WTC11 (cell line): Measurements from ENCODE around the gene LTB. TPM values are rescaled to one million over a fixed set of nuclear protein-coding genes. Genes with fewer than 3 reads are reported as not detected.

Experiments used
- ATAC-seq: fragments of 200-7000 bp; cut with Tn5 transposase; 2 replicates; pipeline ENCODE4 v1.10.0; 2021; ENCODE audit warnings: mild to moderate bottlenecking, moderate library complexity
- CTCF ChIA-PET: fragments of 300-600 bp; sonication (Branson Sonifier 250); formaldehyde crosslinking; loops from one replicate; lab custom pipeline; 2021; ENCODE audit warnings: antibody characterized with exemption; lab: Charles Lee
- POLR2A ChIA-PET: fragments of 350-600 bp; sonication (Branson Sonifier 250); formaldehyde crosslinking; loops from one replicate; lab custom pipeline; 2021; ENCODE audit warnings: antibody characterized with exemption; lab: Charles Lee
- DNase-seq: peaks from one replicate; pipeline ENCODE4 v3.0.0; 2021; ENCODE audit warnings: low spot score
- H3K27ac Mint-ChIP-seq: 2 replicates; pipeline ENCODE4 v1.8.0; 2021; ENCODE audit warnings: mixed read lengths
- H3K27me3 Mint-ChIP-seq: 2 replicates; pipeline ENCODE4 v1.8.0; 2021; ENCODE audit warnings: low read depth, mild to moderate bottlenecking, moderate library complexity, mixed read lengths
- H3K36me3 Mint-ChIP-seq: 2 replicates; pipeline ENCODE4 v1.8.0; 2021; ENCODE audit warnings: mixed read lengths
- H3K4me1 Mint-ChIP-seq: 2 replicates; pipeline ENCODE4 v1.8.0; 2022; ENCODE audit warnings: mixed read lengths
- H3K4me3 Mint-ChIP-seq: 2 replicates; pipeline ENCODE4 v1.8.0; 2021; ENCODE audit warnings: mild to moderate bottlenecking, moderate library complexity, mixed read lengths
- H3K9me3 Mint-ChIP-seq: 2 replicates; pipeline ENCODE4 v1.8.0; 2021; ENCODE audit warnings: mixed read lengths
- AFF4 ChIP-seq: sonication (generic); formaldehyde crosslinking; IDR thresholded peaks from 2 replicates; pipeline ENCODE4 v1.8.1; 2023; ENCODE audit warnings: mild to moderate bottlenecking, missing genetic modification reagents, borderline replicate concordance
- ATF1 ChIP-seq: sonication (generic); formaldehyde crosslinking; IDR thresholded peaks from 2 replicates; pipeline ENCODE4 v1.8.1; 2023; ENCODE audit warnings: mild to moderate bottlenecking, moderate library complexity, missing genetic modification reagents
- ELF4 ChIP-seq: sonication (generic); formaldehyde crosslinking; IDR thresholded peaks from 2 replicates; pipeline ENCODE4 v1.8.1; 2022; ENCODE audit warnings: low read depth, mild to moderate bottlenecking, moderate library complexity, missing genetic modification reagents
- EMX1 ChIP-seq: fragments of 250-450 bp; sonication (Bioruptor Pico); IDR thresholded peaks from 2 replicates; pipeline ENCODE4 v1.8.0; 2021; ENCODE audit warnings: mild to moderate bottlenecking
- ETV6 ChIP-seq: sonication (generic); formaldehyde crosslinking; IDR thresholded peaks from 2 replicates; pipeline ENCODE4 v1.8.1; 2022; ENCODE audit warnings: mild to moderate bottlenecking, missing genetic modification reagents
- JUN ChIP-seq: sonication (generic); formaldehyde crosslinking; IDR thresholded peaks from 2 replicates; pipeline ENCODE4 v1.8.0; 2023; ENCODE audit warnings: mild to moderate bottlenecking, missing genetic modification reagents
- MXD4 ChIP-seq: fragments of 250-450 bp; sonication (Bioruptor Pico); IDR thresholded peaks from 2 replicates; pipeline ENCODE4 v1.8.0; 2021; ENCODE audit warnings: mild to moderate bottlenecking, moderate library complexity, borderline replicate concordance
- TCF7 ChIP-seq: sonication (generic); formaldehyde crosslinking; IDR thresholded peaks from 2 replicates; pipeline ENCODE4 v1.8.0; 2022; ENCODE audit warnings: mild to moderate bottlenecking, low read depth, missing genetic modification reagents, moderate library complexity
- TEAD1 ChIP-seq: sonication (generic); formaldehyde crosslinking; IDR thresholded peaks from 2 replicates; pipeline ENCODE4 v1.8.0; 2022; ENCODE audit warnings: mild to moderate bottlenecking, missing genetic modification reagents
- ZNF121 ChIP-seq: sonication (generic); formaldehyde crosslinking; IDR thresholded peaks from 2 replicates; pipeline ENCODE4 v1.8.0; 2023; ENCODE audit warnings: missing genetic modification reagents
- ZNF281 ChIP-seq: sonication (generic); formaldehyde crosslinking; IDR thresholded peaks from 2 replicates; pipeline ENCODE4 v1.8.0; 2023; ENCODE audit warnings: mild to moderate bottlenecking, missing genetic modification reagents
- ZNF423 ChIP-seq: fragments of 250-450 bp; sonication (Bioruptor Pico); IDR thresholded peaks from 2 replicates; pipeline ENCODE4 v2.1.2; 2022; ENCODE audit warnings: mild to moderate bottlenecking, moderate library complexity
- total RNA-seq: library from RNA; stranded (reverse); gene quantifications from 3 replicates; pipeline ENCODE4 v1.2.3, GENCODE V29; 2021
- TF ChIP-seq, protein P1 (sequence below): sonication (generic); formaldehyde crosslinking; IDR thresholded peaks from 2 replicates; pipeline ENCODE4 v1.8.1; 2023; ENCODE audit warnings: mild to moderate bottlenecking, moderate library complexity, missing genetic modification reagents
- TF ChIP-seq, protein P2 (sequence below): fragments of 200-600 bp; IDR thresholded peaks from 2 replicates; pipeline ENCODE4 v1.8.0; 2022; ENCODE audit warnings: antibody characterized with exemption
- TF ChIP-seq, protein P3 (sequence below): sonication (generic); formaldehyde crosslinking; IDR thresholded peaks from 2 replicates; pipeline ENCODE4 v1.8.1; 2022; ENCODE audit warnings: mild to moderate bottlenecking, moderate library complexity, missing genetic modification reagents

The LTB gene
- total RNA-seq, 1 experiment from 2014 or later: 1.3 TPM

- H3K4me1 Mint-ChIP-seq: peaks cover 41% of the 10 kb centered on the region
- ChIA-PET CTCF (interaction anchor here (4.8 kb wide), 1 partner anchor 55 kb away, joined by 23 read pairs; no protein-coding TSS in a partner anchor), POLR2A (no interaction called here)
- H3K27me3 Mint-ChIP-seq: no peaks in the 10 kb centered on the region
- DNase-seq: no peak
- no peak overlapping the region for H3K4me3 Mint-ChIP-seq
- TF ChIP-seq, protein P1, sequence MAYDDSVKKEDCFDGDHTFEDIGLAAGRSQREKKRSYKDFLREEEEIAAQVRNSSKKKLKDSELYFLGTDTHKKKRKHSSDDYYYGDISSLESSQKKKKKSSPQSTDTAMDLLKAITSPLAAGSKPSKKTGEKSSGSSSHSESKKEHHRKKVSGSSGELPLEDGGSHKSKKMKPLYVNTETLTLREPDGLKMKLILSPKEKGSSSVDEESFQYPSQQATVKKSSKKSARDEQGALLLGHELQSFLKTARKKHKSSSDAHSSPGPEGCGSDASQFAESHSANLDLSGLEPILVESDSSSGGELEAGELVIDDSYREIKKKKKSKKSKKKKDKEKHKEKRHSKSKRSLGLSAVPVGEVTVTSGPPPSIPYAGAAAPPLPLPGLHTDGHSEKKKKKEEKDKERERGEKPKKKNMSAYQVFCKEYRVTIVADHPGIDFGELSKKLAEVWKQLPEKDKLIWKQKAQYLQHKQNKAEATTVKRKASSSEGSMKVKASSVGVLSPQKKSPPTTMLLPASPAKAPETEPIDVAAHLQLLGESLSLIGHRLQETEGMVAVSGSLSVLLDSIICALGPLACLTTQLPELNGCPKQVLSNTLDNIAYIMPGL (CRISPR knock-in tag): no peak
- TF ChIP-seq MXD4: no peak
- no peak for TF ChIP-seq ZNF423
- TF ChIP-seq ATF1 (CRISPR knock-in tag): no peak
- no peak for TF ChIP-seq ETV6 (CRISPR knock-in tag)
- TF ChIP-seq, protein P2, sequence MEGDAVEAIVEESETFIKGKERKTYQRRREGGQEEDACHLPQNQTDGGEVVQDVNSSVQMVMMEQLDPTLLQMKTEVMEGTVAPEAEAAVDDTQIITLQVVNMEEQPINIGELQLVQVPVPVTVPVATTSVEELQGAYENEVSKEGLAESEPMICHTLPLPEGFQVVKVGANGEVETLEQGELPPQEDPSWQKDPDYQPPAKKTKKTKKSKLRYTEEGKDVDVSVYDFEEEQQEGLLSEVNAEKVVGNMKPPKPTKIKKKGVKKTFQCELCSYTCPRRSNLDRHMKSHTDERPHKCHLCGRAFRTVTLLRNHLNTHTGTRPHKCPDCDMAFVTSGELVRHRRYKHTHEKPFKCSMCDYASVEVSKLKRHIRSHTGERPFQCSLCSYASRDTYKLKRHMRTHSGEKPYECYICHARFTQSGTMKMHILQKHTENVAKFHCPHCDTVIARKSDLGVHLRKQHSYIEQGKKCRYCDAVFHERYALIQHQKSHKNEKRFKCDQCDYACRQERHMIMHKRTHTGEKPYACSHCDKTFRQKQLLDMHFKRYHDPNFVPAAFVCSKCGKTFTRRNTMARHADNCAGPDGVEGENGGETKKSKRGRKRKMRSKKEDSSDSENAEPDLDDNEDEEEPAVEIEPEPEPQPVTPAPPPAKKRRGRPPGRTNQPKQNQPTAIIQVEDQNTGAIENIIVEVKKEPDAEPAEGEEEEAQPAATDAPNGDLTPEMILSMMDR: no peak
- TF ChIP-seq EMX1 (CRISPR knock-in tag): no peak
- TF ChIP-seq, protein P3, sequence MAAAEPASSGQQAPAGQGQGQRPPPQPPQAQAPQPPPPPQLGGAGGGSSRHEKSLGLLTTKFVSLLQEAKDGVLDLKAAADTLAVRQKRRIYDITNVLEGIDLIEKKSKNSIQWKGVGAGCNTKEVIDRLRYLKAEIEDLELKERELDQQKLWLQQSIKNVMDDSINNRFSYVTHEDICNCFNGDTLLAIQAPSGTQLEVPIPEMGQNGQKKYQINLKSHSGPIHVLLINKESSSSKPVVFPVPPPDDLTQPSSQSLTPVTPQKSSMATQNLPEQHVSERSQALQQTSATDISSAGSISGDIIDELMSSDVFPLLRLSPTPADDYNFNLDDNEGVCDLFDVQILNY (CRISPR knock-in tag): no peak
- TF ChIP-seq ZNF121 (CRISPR knock-in tag): no peak
- TF ChIP-seq JUN: no peak
- TF ChIP-seq TEAD1 (CRISPR knock-in tag): no peak
- no peak for TF ChIP-seq ZNF281 (CRISPR knock-in tag)
- no peak for TF ChIP-seq AFF4
- no peak for TF ChIP-seq ELF4 (CRISPR knock-in tag)
- TF ChIP-seq TCF7: no peak
- no peak for ATAC-seq
- no peak overlapping the region for H3K27ac Mint-ChIP-seq
- H3K36me3 Mint-ChIP-seq: peaks cover 29% of the 10 kb centered on the region
- H3K9me3 Mint-ChIP-seq: no peaks in the 10 kb centered on the region
Measured at GRCh38 chr6:31543639-31544038, 38.6 kb downstream of the LTB start.
